K562 (cell line): ENCODE results near the gene NMRAL1. TPM values are rescaled to one million over a fixed set of nuclear protein-coding genes. Genes with fewer than 3 reads are reported as not detected.

Experiments
- GATA2 ChIP-seq: sonication (generic); formaldehyde crosslinking; IDR thresholded peaks from 2 replicates; pipeline ENCODE4 v1.4.0; 2020; ENCODE audit warnings: mild to moderate bottlenecking, missing genetic modification reagents
- HCFC1 ChIP-seq: IDR thresholded peaks from 2 replicates; pipeline ENCODE4 v1.6.1; 2012; ENCODE audit warnings: low read depth, low read length, improper control_type of control experiment
- HDAC2 ChIP-seq: fragments of 450-650 bp; IDR thresholded peaks from 2 replicates; pipeline ENCODE4 v1.6.1; 2016; ENCODE audit warnings: mild to moderate bottlenecking
- MGA ChIP-seq: fragments of 450-650 bp; IDR thresholded peaks from 2 replicates; pipeline ENCODE4 v1.6.1; 2016; ENCODE audit warnings: mild to moderate bottlenecking, moderate library complexity
- PCBP2 ChIP-seq: fragments of 200-400 bp; formaldehyde crosslinking; IDR thresholded peaks from 2 replicates; pipeline ENCODE4 v1.6.1; 2018; ENCODE audit warnings: low read length, low read depth, mild to moderate bottlenecking, moderate library complexity; ENCODE audit not compliant: poor library complexity, severe bottlenecking
- TOE1 ChIP-seq, 2 experiments: fragments of 450-650 bp in 1 of 2; sonication (generic) in 1 of 2; formaldehyde crosslinking in 1 of 2; IDR thresholded peaks; 2 replicates each; pipeline versions ENCODE4 v1.7.1 to v1.8.0; 2016 to 2022; ENCODE audit warnings: borderline replicate concordance in 2 of 2, mild to moderate bottlenecking in 2 of 2, antibody characterized with exemption in 1 of 2, inconsistent platforms in 1 of 2, low read depth in 1 of 2, missing genetic modification reagents in 1 of 2, moderate library complexity in 1 of 2
- ZNF165 ChIP-seq: fragments of 250-450 bp; sonication (Bioruptor Pico); IDR thresholded peaks from 2 replicates; pipeline ENCODE4 v1.4.0; 2020; ENCODE audit warnings: borderline replicate concordance
- ZNF431 ChIP-seq: sonication (generic); formaldehyde crosslinking; IDR thresholded peaks from 2 replicates; pipeline ENCODE4 v1.8.0; 2022; ENCODE audit warnings: mild to moderate bottlenecking, missing genetic modification reagents
- ZNF592 ChIP-seq: fragments of 450-650 bp; IDR thresholded peaks from 2 replicates; pipeline ENCODE4 v1.6.1; 2017; ENCODE audit warnings: antibody characterized with exemption, mild to moderate bottlenecking
- polyA plus RNA-seq, 8 experiments: library from polyadenylated mRNA; depleted of rRNA in 4 of 8; stranded (reverse) in 5 of 8; unstranded in 3 of 8; fragments of >200 nt; fragmentation: Nextera tagmentation in 2 of 8; fragmentation: Illumina TruSeq in 1 of 8; extraction: Ambion mirVana in 2 of 8; extraction: Trizol in 1 of 8; gene quantifications; 2 replicates each; pipeline versions ENCODE4 v1.2.1 to v1.2.3, GENCODE V29; 2011 to 2014; ENCODE audit warnings: inconsistent platforms in 1 of 8, missing spikeins in 1 of 8
- total RNA-seq, 7 experiments: library from RNA; depleted of rRNA in 6 of 7; stranded (reverse); fragments of >200 nt in 6 of 7; fragmentation: Illumina TruSeq in 2 of 7; extraction: Trizol in 2 of 7; gene quantifications; 2 replicates each; pipeline versions ENCODE4 v1.2.1 to v1.2.3, GENCODE V29; 2011 to 2021; ENCODE audit warnings: low replicate concordance in 1 of 7

NMRAL1 gene
- total and polyA plus RNA-seq, 9 of the 15 experiments (the other 6 are each of a cell fraction or from before 2014, with no cell fraction given) = 6.3 to 116 (median 63.2) TPM

GRCh38 chr16:4433914-4434787 lies 40.3 kb downstream of the NMRAL1 start (continued):
- TF ChIP-seq PCBP2 (no peak), ZNF592 (peak; percentile 76), TOE1 (IDR thresholded peaks at IDR 0.05; ENCODE audit: borderline replicate concordance) (0 out of 2 replicates have a peak, but pooled peaks have one; percentile 8), TOE1 (CRISPR knock-in tag; IDR thresholded peaks at IDR 0.05; ENCODE audit: borderline replicate concordance, low read depth) (no peak), ZNF165 (no peak), HCFC1 (peak; percentile 44; the same call in 1 of the 2 replicates), ZNF431 (CRISPR knock-in tag) (no peak), HDAC2 (peak; percentile 54; the same call in 1 of the 2 replicates), MGA (peak; percentile 60; the same call in 1 of the 2 replicates), GATA2 (CRISPR knock-in tag) (peak; percentile 57)
